H9 (cell line): ENCODE measurements around the gene ARNT2. TPM values are rescaled to one million over a fixed set of nuclear protein-coding genes. Genes with fewer than 3 reads are reported as not detected.

Experiments
- DNase-seq: peaks from one replicate; pipeline ENCODE4 v3.0.0-alpha.2; 2017
- H2AFZ ChIP-seq: one replicate; pipeline ENCODE4 v1.6.1; 2013; ENCODE audit warnings: mild to moderate bottlenecking, low read length, control low read depth, moderate library complexity
- H2AK5ac ChIP-seq: 2 replicates; pipeline ENCODE4 v1.6.1; 2013; ENCODE audit warnings: low read length, control low read depth, mixed read lengths; ENCODE audit not compliant: insufficient read length
- H2BK120ac ChIP-seq: one replicate; pipeline ENCODE4 v1.6.1; 2013; ENCODE audit warnings: low read depth, mild to moderate bottlenecking, low read length, control low read depth, inconsistent platforms; ENCODE audit not compliant: poor library complexity, severe bottlenecking
- H2BK12ac ChIP-seq: 2 replicates; pipeline ENCODE4 v1.6.1; 2013; ENCODE audit warnings: low read length, control low read depth, mixed read lengths, low read depth; ENCODE audit not compliant: insufficient read length
- H2BK15ac ChIP-seq: 2 replicates; pipeline ENCODE4 v1.6.1; 2013; ENCODE audit warnings: low read depth, low read length, control low read depth
- H2BK20ac ChIP-seq: one replicate; pipeline ENCODE4 v1.6.1; 2013; ENCODE audit warnings: low read depth, mild to moderate bottlenecking, low read length, control low read depth, inconsistent platforms; ENCODE audit not compliant: poor library complexity, severe bottlenecking
- H2BK5ac ChIP-seq: 2 replicates; pipeline ENCODE4 v1.6.1; 2013; ENCODE audit warnings: low read length, control low read depth, mixed read lengths; ENCODE audit not compliant: insufficient read length
- H3K14ac ChIP-seq: 2 replicates; pipeline ENCODE4 v1.6.1; 2013; ENCODE audit warnings: low read length, control low read depth; ENCODE audit not compliant: insufficient read depth
- H3K18ac ChIP-seq: 2 replicates; pipeline ENCODE4 v1.6.1; 2013; ENCODE audit warnings: low read depth, mild to moderate bottlenecking, mixed read lengths, low read length, control low read depth; ENCODE audit not compliant: insufficient read length
- H3K23ac ChIP-seq: 2 replicates; pipeline ENCODE4 v1.6.1; 2013; ENCODE audit warnings: low read length, control low read depth, mixed read lengths, low read depth; ENCODE audit not compliant: insufficient read length
- H3K23me2 ChIP-seq: 2 replicates; pipeline ENCODE4 v1.6.1; 2013; ENCODE audit warnings: low read depth, mild to moderate bottlenecking, mixed read lengths, low read length, control low read depth; ENCODE audit not compliant: insufficient read length, poor library complexity, severe bottlenecking
- H3K27ac ChIP-seq: 2 replicates; pipeline ENCODE4 v1.5.1; 2013; ENCODE audit warnings: low read length, control low read depth, mixed read lengths, low read depth; ENCODE audit not compliant: insufficient read length
- H3K27me3 ChIP-seq: 2 replicates; pipeline ENCODE4 v1.6.1; 2013; ENCODE audit warnings: low read length, control low read depth, inconsistent platforms; ENCODE audit not compliant: insufficient read depth
- H3K4ac ChIP-seq: 2 replicates; pipeline ENCODE4 v1.6.1; 2013; ENCODE audit warnings: low read depth, mild to moderate bottlenecking, control low read depth, inconsistent platforms, low read length, moderate library complexity
- H3K4me1 ChIP-seq: 2 replicates; pipeline ENCODE4 v1.6.1; 2013; ENCODE audit warnings: low read length, control low read depth, inconsistent platforms; ENCODE audit not compliant: insufficient read depth
- H3K4me2 ChIP-seq: 2 replicates; pipeline ENCODE4 v1.6.1; 2013; ENCODE audit warnings: low read length, control low read depth, mixed read lengths; ENCODE audit not compliant: insufficient read length, insufficient read depth
- H3K56ac ChIP-seq: 2 replicates; pipeline ENCODE4 v1.6.1; 2013; ENCODE audit warnings: low read depth, mild to moderate bottlenecking, mixed read lengths, low read length, control low read depth; ENCODE audit not compliant: insufficient read length
- H3K79me1 ChIP-seq: 2 replicates; pipeline ENCODE4 v1.6.1; 2013; ENCODE audit warnings: low read depth, mild to moderate bottlenecking, moderate library complexity, low read length, control low read depth, inconsistent platforms; ENCODE audit not compliant: insufficient read depth, poor library complexity, severe bottlenecking
- H3K79me2 ChIP-seq: 2 replicates; pipeline ENCODE4 v1.6.1; 2013; ENCODE audit warnings: low read length, control low read depth, inconsistent platforms; ENCODE audit not compliant: insufficient read depth
- H3K9ac ChIP-seq: 2 replicates; pipeline ENCODE4 v1.6.1; 2013; ENCODE audit warnings: low read length, control low read depth, mixed read lengths; ENCODE audit not compliant: insufficient read length; ENCODE audit errors: extremely low read depth
- H3K9me3 ChIP-seq: one replicate; pipeline ENCODE4 v1.6.1; 2013; ENCODE audit warnings: low read depth, low read length, inconsistent platforms; ENCODE audit not compliant: control insufficient read depth
- H3T11ph ChIP-seq: one replicate; pipeline ENCODE4 v1.6.1; 2013; ENCODE audit warnings: mild to moderate bottlenecking, low read length, control low read depth, inconsistent platforms
- H4K20me1 ChIP-seq: one replicate; pipeline ENCODE4 v1.6.1; 2013; ENCODE audit not compliant: control insufficient read depth, insufficient read length, insufficient read depth
- H4K5ac ChIP-seq: 2 replicates; pipeline ENCODE4 v1.6.1; 2013; ENCODE audit warnings: low read depth, mild to moderate bottlenecking, mixed read lengths, low read length, control low read depth; ENCODE audit not compliant: insufficient read length
- H4K8ac ChIP-seq: replicated peaks from 2 replicates; pipeline ENCODE4 v1.6.1; 2013; ENCODE audit warnings: low read length, control low read depth, mixed read lengths, low read depth; ENCODE audit not compliant: insufficient read length
- H4K91ac ChIP-seq: 2 replicates; pipeline ENCODE4 v1.6.1; 2013; ENCODE audit warnings: low read depth, mild to moderate bottlenecking, moderate library complexity, mixed read lengths, low read length, control low read depth; ENCODE audit not compliant: insufficient read length
- H3K27ac Mint-ChIP-seq, 3 experiments: 2 replicates in 2 of 3; 3 replicates in 1 of 3; pipeline ENCODE4 v1.8.0; 2020 to 2021; ENCODE audit warnings: mixed read lengths in 3 of 3, mild to moderate bottlenecking in 1 of 3, moderate library complexity in 1 of 3
- H3K27me3 Mint-ChIP-seq: 2 replicates; pipeline ENCODE4 v1.8.0; 2021; ENCODE audit warnings: low read depth, mild to moderate bottlenecking, moderate library complexity, mixed read lengths
- H3K36me3 Mint-ChIP-seq, 3 experiments: 2 replicates in 2 of 3; 3 replicates in 1 of 3; pipeline ENCODE4 v1.8.0; 2020 to 2021; ENCODE audit warnings: low read depth in 3 of 3, mixed read lengths in 3 of 3; ENCODE audit not compliant: insufficient read depth in 1 of 3
- H3K4me1 Mint-ChIP-seq, 2 experiments: 2 replicates each; pipeline ENCODE4 v1.8.0; 2020; ENCODE audit warnings: mixed read lengths in 2 of 2
- H3K4me3 Mint-ChIP-seq, 2 experiments: 2 replicates in 1 of 2; 3 replicates in 1 of 2; pipeline ENCODE4 v1.8.0; 2020 to 2021; ENCODE audit warnings: mild to moderate bottlenecking in 2 of 2, mixed read lengths in 2 of 2, moderate library complexity in 1 of 2
- H3K9me3 Mint-ChIP-seq, 2 experiments: 2 replicates in 1 of 2; 3 replicates in 1 of 2; pipeline ENCODE4 v1.8.0; 2020; ENCODE audit warnings: mild to moderate bottlenecking in 2 of 2, mixed read lengths in 2 of 2, moderate library complexity in 1 of 2
- CTCF ChIP-seq: fragments of 200-600 bp; sonication (generic); conservative IDR thresholded peaks from 3 replicates; pipeline ENCODE4 v1.8.0; 2021; ENCODE audit warnings: antibody characterized with exemption, mild to moderate bottlenecking
- WGBS: extraction: QIAGEN DNeasy Blood & Tissue Kit; methylation state at CpG from one replicate; pipeline ENCODE4 v1.1.7; 2013; ENCODE audit warnings: missing lambda C conversion rate, low lambda C conversion rate, mixed read lengths; ENCODE audit not compliant: insufficient read length; ENCODE audit errors: extremely low coverage; 5-methylcytosine and 5-hydroxymethylcytosine counted together
- total RNA-seq: library from RNA; stranded (reverse); gene quantifications from 2 replicates; pipeline ENCODE4 v1.2.1, GENCODE V29; 2021

Gene ARNT2
- total RNA-seq, 1 experiment from 2014 or later, result 10.5 TPM

- no peak overlapping the region for H3K23ac ChIP-seq
- no peaks in the 10 kb centered on the region; the same call in 1 of the 2 replicates for H3K4me1 ChIP-seq
- no peak overlapping the region for H2BK5ac ChIP-seq
- no peaks in the 10 kb centered on the region for H3K79me2 ChIP-seq
- H2AFZ ChIP-seq, result no peak overlapping the region
- H3K4ac ChIP-seq, result no peak overlapping the region
- H4K5ac ChIP-seq, result no peak overlapping the region
- peak overlapping the region; percentile 28 for H2BK20ac ChIP-seq
- no peaks in the 10 kb centered on the region for H3K23me2 ChIP-seq
- H2BK120ac ChIP-seq, result no peak overlapping the region
- Mint-ChIP-seq H3K27me3 (peaks cover 3% of the 10 kb centered on the region), H3K4me1 (peaks cover 13 to 15% of the 10 kb centered on the region in 2 experiments), H3K27ac (peak overlapping the region in 2 of 3 experiments; percentile 35 to 85; a peak in 4 of 7 replicates), H3K9me3 (peaks cover 22 to 26% of the 10 kb centered on the region in 2 experiments), H3K36me3 (peaks cover 20 to 37% (median 26%) of the 10 kb centered on the region in 3 experiments), H3K4me3 (no peak overlapping the region)
- peak overlapping the region; percentile 8 for H3K4me2 ChIP-seq
- no CpG with 5 or more reads among the region's 5 CpGs for WGBS
- H3K56ac ChIP-seq, result no peak overlapping the region
- H4K20me1 ChIP-seq, result no peaks in the 10 kb centered on the region
- H2BK15ac ChIP-seq, result no peak overlapping the region
- no peak overlapping the region for H3K27ac ChIP-seq
- DNase-seq, result no peak
- no peak overlapping the region for H3K9ac ChIP-seq
- no peak overlapping the region for H2BK12ac ChIP-seq
- H2AK5ac ChIP-seq, result peak overlapping the region; percentile 67
- H3T11ph ChIP-seq, result peak overlapping the region; percentile 19
- no peak overlapping the region for H4K91ac ChIP-seq
- H3K9me3 ChIP-seq, result no peaks in the 10 kb centered on the region
- peak overlapping the region; percentile 50 for H3K18ac ChIP-seq
- H4K8ac ChIP-seq, result no peak overlapping the region
- H3K14ac ChIP-seq, result no peak overlapping the region
- TF ChIP-seq CTCF, result no peak
- no peaks in the 10 kb centered on the region for H3K27me3 ChIP-seq
- no peaks in the 10 kb centered on the region for H3K79me1 ChIP-seq
Observed at GRCh38 chr15:80536231-80536630, 132.0 kb downstream of the ARNT2 start.
